GM08714 (cell line): ENCODE data around the gene CARMIL1.

Experiments
- H3K4me3 ChIP-seq: fragments of 200-500 bp; sonication (Bioruptor generic); 2 replicates; pipeline ENCODE4 v1.5.1; 2014; ENCODE audit warnings: mild to moderate bottlenecking, low read length, inconsistent platforms
- ZNF274 ChIP-seq: IDR thresholded peaks from 2 replicates; pipeline ENCODE4 v1.6.1; 2012; ENCODE audit warnings: mild to moderate bottlenecking, low read depth, low read length

The CARMIL1 gene

GRCh38 chr6:25586927-25587326 lies 307.8 kb downstream of the CARMIL1 start:
- no peak overlapping the region for H3K4me3 ChIP-seq
- TF ChIP-seq ZNF274, result no peak

GRCh38 chr6:25590986-25591385 lies 311.8 kb downstream of the CARMIL1 start:
- TF ChIP-seq ZNF274, result no peak
- no peak overlapping the region for H3K4me3 ChIP-seq

GRCh38 chr6:25596928-25597818 lies 318.0 kb downstream of the CARMIL1 start:
- no peak for TF ChIP-seq ZNF274
- no peak overlapping the region for H3K4me3 ChIP-seq

- no peak overlapping the region for H3K4me3 ChIP-seq
- TF ChIP-seq ZNF274, result no peak
These were observed 320.4 kb downstream of the CARMIL1 start for GRCh38 chr6:25599516-25600085.

- no peak for TF ChIP-seq ZNF274
- no peak overlapping the region for H3K4me3 ChIP-seq
These were observed 322.9 kb downstream of the CARMIL1 start for GRCh38 chr6:25601800-25602673.

GRCh38 chr6:25602674-25602982 lies 323.5 kb downstream of the CARMIL1 start:
- TF ChIP-seq ZNF274, result no peak
- no peak overlapping the region for H3K4me3 ChIP-seq

- TF ChIP-seq ZNF274, result no peak
- H3K4me3 ChIP-seq, result no peak overlapping the region
These were observed 324.1 kb downstream of the CARMIL1 start for GRCh38 chr6:25603251-25603650.

- H3K4me3 ChIP-seq, result no peak overlapping the region
- no peak for TF ChIP-seq ZNF274
These were observed 327.0 kb downstream of the CARMIL1 start for GRCh38 chr6:25606151-25606550.

- TF ChIP-seq ZNF274, result no peak
- H3K4me3 ChIP-seq, result no peak overlapping the region
These were observed 329.5 kb downstream of the CARMIL1 start for GRCh38 chr6:25608558-25609174.

- TF ChIP-seq ZNF274, result no peak
- no peak overlapping the region for H3K4me3 ChIP-seq
These were observed 333.5 kb downstream of the CARMIL1 start for GRCh38 chr6:25612666-25613065.

- TF ChIP-seq ZNF274, result no peak
- no peak overlapping the region for H3K4me3 ChIP-seq
These were observed 334.2 kb downstream of the CARMIL1 start for GRCh38 chr6:25613415-25613814.

- TF ChIP-seq ZNF274, result no peak
- no peak overlapping the region for H3K4me3 ChIP-seq
These were observed 334.9 kb downstream of the CARMIL1 start for GRCh38 chr6:25614052-25614451.

GRCh38 chr6:25615471-25615870 lies 336.3 kb downstream of the CARMIL1 start:
- H3K4me3 ChIP-seq, result no peak overlapping the region
- TF ChIP-seq ZNF274, result no peak

- TF ChIP-seq ZNF274, result no peak
- H3K4me3 ChIP-seq, result no peak overlapping the region
These were observed 338.8 kb downstream of the CARMIL1 start for GRCh38 chr6:25617997-25618396.

- H3K4me3 ChIP-seq, result no peak overlapping the region
- no peak for TF ChIP-seq ZNF274
These were observed 340.0 kb downstream of the CARMIL1 start for GRCh38 chr6:25619217-25619616.
